ENCODE data around the gene HYKK.
"Not testable (repeated sequence)": the region's sequence is repeated elsewhere in the genome, so short reads cannot be mapped to it uniquely, and the experiment has no call there.

Gene HYKK

GRCh38 chr15:78520035-78520434, 12.7 kb downstream of the HYKK start:
- H3K4me1 ChIP-seq (ENCODE audit: control extremely low read depth in 1 of 4, control insufficient read depth in 4 of 4, insufficient read depth in 4 of 4, low read length in 3 of 4); H3K27ac ChIP-seq (ENCODE audit: insufficient read depth in 1 of 2, low read depth in 1 of 2, low read length in 2 of 2, poor library complexity in 1 of 2, severe bottlenecking in 2 of 2); CTCF ChIA-PET; H3K4me3 ChIP-seq (ENCODE audit: control insufficient read depth in 1 of 7, extremely low read depth in 1 of 7, insufficient read depth in 4 of 7, low read depth in 2 of 7, low read length in 6 of 7); H3K27me3 ChIP-seq (replicated peaks in 2 of 5; ENCODE audit: control insufficient read depth in 4 of 5, insufficient read depth in 5 of 5, low read length in 4 of 5); H3K9me3 ChIP-seq (ENCODE audit: control extremely low read depth in 1 of 5, control insufficient read depth in 4 of 5, insufficient read depth in 2 of 5, low read depth in 1 of 5, low read length in 4 of 5); DNase-seq; H3K36me3 ChIP-seq (ENCODE audit: control insufficient read depth in 4 of 4, insufficient read depth in 4 of 4, low read length in 3 of 4); POLR2A ChIA-PET: not testable (repeated sequence)
- WGBS (ENCODE audit: insufficient coverage) = no CpG with 5 or more reads among the region's 3 CpGs

- no peak overlapping the region for H3K27ac ChIP-seq (ENCODE audit: insufficient read depth in 1 of 2, low read depth in 1 of 2, low read length in 2 of 2, poor library complexity in 1 of 2, severe bottlenecking in 2 of 2)
- POLR2A ChIA-PET = no interaction called here
- no peaks in the 10 kb centered on the region for H3K36me3 ChIP-seq (ENCODE audit: control insufficient read depth in 4 of 4, insufficient read depth in 4 of 4, low read length in 3 of 4)
- H3K9me3 ChIP-seq (ENCODE audit: control extremely low read depth in 1 of 5, control insufficient read depth in 4 of 5, insufficient read depth in 2 of 5, low read depth in 1 of 5, low read length in 4 of 5) = peaks cover 0 to 4% (median 0%) of the 10 kb centered on the region in 5 experiments
- whole genome bisulfite sequencing (ENCODE audit: insufficient coverage) = 100% methylated on average over 4 of the region's 5 CpGs
- H3K4me1 ChIP-seq (ENCODE audit: control extremely low read depth in 1 of 4, control insufficient read depth in 4 of 4, insufficient read depth in 4 of 4, low read length in 3 of 4) = no peaks in the 10 kb centered on the region
- no peak for DNase-seq
- H3K4me3 ChIP-seq (ENCODE audit: control insufficient read depth in 1 of 7, extremely low read depth in 1 of 7, insufficient read depth in 4 of 7, low read depth in 2 of 7, low read length in 6 of 7) = no peak overlapping the region
- H3K27me3 ChIP-seq (replicated peaks in 2 of 5; ENCODE audit: control insufficient read depth in 4 of 5, insufficient read depth in 5 of 5, low read length in 4 of 5) = no peaks in the 10 kb centered on the region
- CTCF ChIA-PET = no interaction called here
Observed at GRCh38 chr15:78524230-78524629, 16.9 kb downstream of the HYKK start.

- Histone ChIP-seq H3K4me1 (ENCODE audit: control extremely low read depth in 1 of 4, control insufficient read depth in 4 of 4, insufficient read depth in 4 of 4, low read length in 3 of 4) (no peaks in the 10 kb centered on the region), H3K4me3 (ENCODE audit: control insufficient read depth in 1 of 7, extremely low read depth in 1 of 7, insufficient read depth in 4 of 7, low read depth in 2 of 7, low read length in 6 of 7) (no peak overlapping the region), H3K9me3 (ENCODE audit: control extremely low read depth in 1 of 5, control insufficient read depth in 4 of 5, insufficient read depth in 2 of 5, low read depth in 1 of 5, low read length in 4 of 5) (peaks cover 0 to 4% (median 0%) of the 10 kb centered on the region in 5 experiments), H3K27ac (ENCODE audit: insufficient read depth in 1 of 2, low read depth in 1 of 2, low read length in 2 of 2, poor library complexity in 1 of 2, severe bottlenecking in 2 of 2) (no peak overlapping the region), H3K27me3 (replicated peaks in 2 of 5; ENCODE audit: control insufficient read depth in 4 of 5, insufficient read depth in 5 of 5, low read length in 4 of 5) (no peaks in the 10 kb centered on the region), H3K36me3 (ENCODE audit: control insufficient read depth in 4 of 4, insufficient read depth in 4 of 4, low read length in 3 of 4) (no peaks in the 10 kb centered on the region)
- DNase-seq = no peak
- 100% methylated on average over 1 of the region's 5 CpGs for WGBS (ENCODE audit: insufficient coverage)
- ChIA-PET CTCF (no interaction called here), POLR2A (no interaction called here)
Observed at GRCh38 chr15:78527325-78527724, 19.9 kb downstream of the HYKK start.

GRCh38 chr15:78533331-78533730, 26.0 kb downstream of the HYKK start:
- POLR2A ChIA-PET = no interaction called here
- DNase-seq = no peak
- H3K4me1 ChIP-seq (ENCODE audit: control extremely low read depth in 1 of 4, control insufficient read depth in 4 of 4, insufficient read depth in 4 of 4, low read length in 3 of 4) = no peaks in the 10 kb centered on the region
- H3K27ac ChIP-seq (ENCODE audit: insufficient read depth in 1 of 2, low read depth in 1 of 2, low read length in 2 of 2, poor library complexity in 1 of 2, severe bottlenecking in 2 of 2) = no peak overlapping the region
- 92% methylated on average over 2 of the region's 2 CpGs for WGBS (ENCODE audit: insufficient coverage)
- H3K36me3 ChIP-seq (ENCODE audit: control insufficient read depth in 4 of 4, insufficient read depth in 4 of 4, low read length in 3 of 4) = no peaks in the 10 kb centered on the region
- no peaks in the 10 kb centered on the region for H3K27me3 ChIP-seq (replicated peaks in 2 of 5; ENCODE audit: control insufficient read depth in 4 of 5, insufficient read depth in 5 of 5, low read length in 4 of 5)
- no peaks in the 10 kb centered on the region for H3K9me3 ChIP-seq (ENCODE audit: control extremely low read depth in 1 of 5, control insufficient read depth in 4 of 5, insufficient read depth in 2 of 5, low read depth in 1 of 5, low read length in 4 of 5)
- CTCF ChIA-PET = no interaction called here
- H3K4me3 ChIP-seq (ENCODE audit: control insufficient read depth in 1 of 7, extremely low read depth in 1 of 7, insufficient read depth in 4 of 7, low read depth in 2 of 7, low read length in 6 of 7) = no peak overlapping the region

GRCh38 chr15:78536134-78536533, 28.8 kb downstream of the HYKK start:
- H3K4me1 ChIP-seq (ENCODE audit: control extremely low read depth in 1 of 4, control insufficient read depth in 4 of 4, insufficient read depth in 4 of 4, low read length in 3 of 4) = peaks cover 3 to 7% (median 4%) of the 10 kb centered on the region in 4 experiments
- WGBS (ENCODE audit: insufficient coverage) = no CpG with 5 or more reads among the region's 1 CpG

GRCh38 chr15:78537266-78537905, 30.0 kb downstream of the HYKK start:
- ChIA-PET POLR2A (interaction anchor here (1.0 kb wide), 1 partner anchor 23 kb away, joined by 3 read pairs; no protein-coding TSS in a partner anchor), CTCF (no interaction called here)
- Histone ChIP-seq H3K27me3 (replicated peaks in 2 of 5; ENCODE audit: control insufficient read depth in 4 of 5, insufficient read depth in 5 of 5, low read length in 4 of 5) (no peaks in the 10 kb centered on the region), H3K4me3 (ENCODE audit: control insufficient read depth in 1 of 7, extremely low read depth in 1 of 7, insufficient read depth in 4 of 7, low read depth in 2 of 7, low read length in 6 of 7) (no peak overlapping the region), H3K27ac (ENCODE audit: insufficient read depth in 1 of 2, low read depth in 1 of 2, low read length in 2 of 2, poor library complexity in 1 of 2, severe bottlenecking in 2 of 2) (no peak overlapping the region), H3K4me1 (ENCODE audit: control extremely low read depth in 1 of 4, control insufficient read depth in 4 of 4, insufficient read depth in 4 of 4, low read length in 3 of 4) (peaks cover 7 to 20% (median 14%) of the 10 kb centered on the region in 4 experiments), H3K9me3 (ENCODE audit: control extremely low read depth in 1 of 5, control insufficient read depth in 4 of 5, insufficient read depth in 2 of 5, low read depth in 1 of 5, low read length in 4 of 5) (no peaks in the 10 kb centered on the region), H3K36me3 (ENCODE audit: control insufficient read depth in 4 of 4, insufficient read depth in 4 of 4, low read length in 3 of 4) (peaks cover 2 to 7% (median 2%) of the 10 kb centered on the region in 4 experiments)
- no peak for DNase-seq
- 93% methylated on average over 3 of the region's 5 CpGs for WGBS (ENCODE audit: insufficient coverage)

More at GRCh38 chr15:78536134-78536533, 28.8 kb downstream of the HYKK start:
- Histone ChIP-seq H3K36me3 (ENCODE audit: control insufficient read depth in 4 of 4, insufficient read depth in 4 of 4, low read length in 3 of 4) (no peaks in the 10 kb centered on the region), H3K9me3 (ENCODE audit: control extremely low read depth in 1 of 5, control insufficient read depth in 4 of 5, insufficient read depth in 2 of 5, low read depth in 1 of 5, low read length in 4 of 5) (no peaks in the 10 kb centered on the region), H3K4me3 (ENCODE audit: control insufficient read depth in 1 of 7, extremely low read depth in 1 of 7, insufficient read depth in 4 of 7, low read depth in 2 of 7, low read length in 6 of 7) (no peak overlapping the region), H3K27me3 (replicated peaks in 2 of 5; ENCODE audit: control insufficient read depth in 4 of 5, insufficient read depth in 5 of 5, low read length in 4 of 5) (no peaks in the 10 kb centered on the region), H3K27ac (ENCODE audit: insufficient read depth in 1 of 2, low read depth in 1 of 2, low read length in 2 of 2, poor library complexity in 1 of 2, severe bottlenecking in 2 of 2) (no peak overlapping the region)
- POLR2A ChIA-PET = no interaction called here
- DNase-seq = peak in 1 of 3 donors; percentile 2
- CTCF ChIA-PET = interaction anchor here (0.7 kb wide), 1 partner anchor 73 kb away, joined by 3 read pairs; no protein-coding TSS in a partner anchor

GRCh38 chr15:78538358-78538757, 31.0 kb downstream of the HYKK start:
- WGBS (ENCODE audit: insufficient coverage) = 100% methylated on average over 1 of the region's 1 CpG
- no peak overlapping the region for H3K27ac ChIP-seq (ENCODE audit: insufficient read depth in 1 of 2, low read depth in 1 of 2, low read length in 2 of 2, poor library complexity in 1 of 2, severe bottlenecking in 2 of 2)

More at GRCh38 chr15:78538358-78538757, 31.0 kb downstream of the HYKK start:
- Histone ChIP-seq H3K4me3 (ENCODE audit: control insufficient read depth in 1 of 7, extremely low read depth in 1 of 7, insufficient read depth in 4 of 7, low read depth in 2 of 7, low read length in 6 of 7) (no peak overlapping the region), H3K27me3 (replicated peaks in 2 of 5; ENCODE audit: control insufficient read depth in 4 of 5, insufficient read depth in 5 of 5, low read length in 4 of 5) (no peaks in the 10 kb centered on the region), H3K9me3 (ENCODE audit: control extremely low read depth in 1 of 5, control insufficient read depth in 4 of 5, insufficient read depth in 2 of 5, low read depth in 1 of 5, low read length in 4 of 5) (no peaks in the 10 kb centered on the region), H3K36me3 (ENCODE audit: control insufficient read depth in 4 of 4, insufficient read depth in 4 of 4, low read length in 3 of 4) (peaks cover 5 to 17% (median 10%) of the 10 kb centered on the region in 4 experiments), H3K4me1 (ENCODE audit: control extremely low read depth in 1 of 4, control insufficient read depth in 4 of 4, insufficient read depth in 4 of 4, low read length in 3 of 4) (peaks cover 7 to 21% (median 16%) of the 10 kb centered on the region in 4 experiments)
- POLR2A ChIA-PET = no interaction called here
- CTCF ChIA-PET = no interaction called here
- no peak for DNase-seq
